Thoracic aorta (tissue), 2 donors: ENCODE measurements around the gene PTP4A2. TPM values are rescaled to one million over a fixed set of nuclear protein-coding genes. Genes with fewer than 3 reads are reported as not detected.

Experiments
- ATAC-seq: fragments of 150-250 bp; one replicate; pipeline ENCODE4 v1.8.0; 2017; ENCODE audit warnings: low read depth; ENCODE audit not compliant: insufficient number of reproducible peaks, low FRiP score
- DNase-seq: peaks from one replicate; pipeline ENCODE4 v3.0.0-alpha.2; 2020; ENCODE audit warnings: low spot score
- H3K27ac ChIP-seq, 2 donors: fragments of 200-600 bp; sonication (generic); 1 replicate in 1 of 2; 2 replicates in 1 of 2; pipeline ENCODE4 v1.5.1; 2016; ENCODE audit warnings: mild to moderate bottlenecking in 2 of 2, moderate library complexity in 2 of 2
- H3K27me3 ChIP-seq: fragments of 200-600 bp; sonication (generic); replicated peaks from 2 replicates; pipeline ENCODE4 v1.6.0; 2016; ENCODE audit warnings: mild to moderate bottlenecking; ENCODE audit not compliant: insufficient read depth
- H3K36me3 ChIP-seq: fragments of 200-600 bp; sonication (generic); one replicate; pipeline ENCODE4 v1.5.1; 2016
- H3K4me1 ChIP-seq, 2 donors: fragments of 200-600 bp; sonication (generic); 1 replicate in 1 of 2; 2 replicates in 1 of 2; pipeline versions ENCODE4 v1.5.1 to v1.6.0; 2016; ENCODE audit warnings: low read depth in 2 of 2, mild to moderate bottlenecking in 1 of 2; ENCODE audit not compliant: control insufficient read depth in 1 of 2
- H3K4me3 ChIP-seq: fragments of 200-600 bp; sonication (generic); 2 replicates; pipeline ENCODE4 v1.5.1; 2016; ENCODE audit warnings: mild to moderate bottlenecking
- H3K9me3 ChIP-seq: fragments of 200-600 bp; sonication (generic); 2 replicates; pipeline ENCODE4 v1.5.1; 2016
- total RNA-seq, 2 donors: library from RNA; depleted of rRNA; stranded (reverse); fragments of >200 nt; gene quantifications; one replicate each; pipeline versions ENCODE4 v1.1.0 to v1.2.3, GENCODE V29; 2016
- TF ChIP-seq, protein P1 (sequence below): fragments of 200-600 bp; sonication (generic); IDR thresholded peaks from one replicate; pipeline ENCODE4 v1.5.1; 2019; ENCODE audit warnings: antibody characterized with exemption

Gene PTP4A2
- total RNA-seq, 2 donors from 2014 or later: 104 to 237 TPM

DNA sequence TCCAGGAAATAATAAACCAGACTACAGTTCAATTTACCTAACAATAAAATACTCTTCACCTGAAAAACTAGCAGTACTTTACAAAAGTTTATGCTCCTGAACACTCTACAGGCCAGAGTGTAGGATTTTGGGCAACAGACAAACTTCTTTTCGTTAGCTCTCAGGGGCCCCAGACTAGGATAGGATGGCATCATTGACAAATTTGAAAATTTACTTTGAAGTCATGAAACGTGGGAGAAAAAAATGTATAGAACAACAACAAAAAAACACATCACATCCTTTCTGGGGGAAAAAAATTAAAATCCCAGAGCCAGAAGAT is 1.2 kb downstream of the PTP4A2 start:
- DNase-seq (no peak), ATAC-seq (no peak)
- Histone ChIP-seq H3K27ac (peak overlapping the region; percentile 92 to 96), H3K4me1 (peaks cover 45 to 56% of the 10 kb centered on the region in 2 donors), H3K36me3 (no peaks in the 10 kb centered on the region), H3K4me3 (peak overlapping the region; percentile 94), H3K9me3 (no peaks in the 10 kb centered on the region), H3K27me3 (no peaks in the 10 kb centered on the region)
- TF ChIP-seq, protein P1, sequence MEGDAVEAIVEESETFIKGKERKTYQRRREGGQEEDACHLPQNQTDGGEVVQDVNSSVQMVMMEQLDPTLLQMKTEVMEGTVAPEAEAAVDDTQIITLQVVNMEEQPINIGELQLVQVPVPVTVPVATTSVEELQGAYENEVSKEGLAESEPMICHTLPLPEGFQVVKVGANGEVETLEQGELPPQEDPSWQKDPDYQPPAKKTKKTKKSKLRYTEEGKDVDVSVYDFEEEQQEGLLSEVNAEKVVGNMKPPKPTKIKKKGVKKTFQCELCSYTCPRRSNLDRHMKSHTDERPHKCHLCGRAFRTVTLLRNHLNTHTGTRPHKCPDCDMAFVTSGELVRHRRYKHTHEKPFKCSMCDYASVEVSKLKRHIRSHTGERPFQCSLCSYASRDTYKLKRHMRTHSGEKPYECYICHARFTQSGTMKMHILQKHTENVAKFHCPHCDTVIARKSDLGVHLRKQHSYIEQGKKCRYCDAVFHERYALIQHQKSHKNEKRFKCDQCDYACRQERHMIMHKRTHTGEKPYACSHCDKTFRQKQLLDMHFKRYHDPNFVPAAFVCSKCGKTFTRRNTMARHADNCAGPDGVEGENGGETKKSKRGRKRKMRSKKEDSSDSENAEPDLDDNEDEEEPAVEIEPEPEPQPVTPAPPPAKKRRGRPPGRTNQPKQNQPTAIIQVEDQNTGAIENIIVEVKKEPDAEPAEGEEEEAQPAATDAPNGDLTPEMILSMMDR: no peak

DNA sequence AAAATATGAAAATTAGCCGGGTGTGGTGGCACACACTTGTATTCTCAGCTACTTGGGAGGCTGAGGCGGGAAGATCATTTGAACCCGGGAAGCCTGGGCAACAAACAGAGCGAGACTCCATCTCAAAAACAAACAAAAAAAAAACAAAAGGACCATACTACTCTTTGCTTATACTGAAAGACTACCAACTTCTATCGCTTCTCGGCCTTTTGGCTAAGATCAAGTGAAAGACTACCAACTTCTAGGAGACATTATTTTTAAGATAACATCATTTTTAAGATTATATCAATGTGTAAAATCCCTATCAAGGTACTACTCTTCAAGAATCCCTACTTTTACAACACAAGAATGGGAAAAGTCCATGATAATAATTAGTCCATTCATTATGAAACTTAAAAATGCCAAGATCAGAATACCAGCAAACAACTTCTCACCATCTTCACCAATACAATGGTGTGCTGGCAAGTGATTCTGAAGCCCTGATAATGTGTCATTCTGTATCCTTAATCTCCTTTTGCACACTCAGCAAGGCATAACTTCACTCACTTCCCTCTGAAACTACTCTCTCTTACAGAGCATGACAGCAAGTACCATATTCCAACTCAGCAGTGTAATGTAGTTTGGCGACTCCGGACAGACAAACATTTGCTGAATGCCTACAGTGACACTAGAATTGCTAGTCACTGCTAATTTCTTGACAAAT is 1.7 kb downstream of the PTP4A2 start:
- Histone ChIP-seq H3K4me3 (peak overlapping the region; percentile 94), H3K36me3 (no peaks in the 10 kb centered on the region), H3K27ac (peak overlapping the region; percentile 9 to 96), H3K9me3 (no peaks in the 10 kb centered on the region), H3K4me1 (peaks cover 49 to 61% of the 10 kb centered on the region in 2 donors), H3K27me3 (no peaks in the 10 kb centered on the region)
- no peak for DNase-seq
- ATAC-seq: no peak
- TF ChIP-seq, protein P1: no peak

DNA sequence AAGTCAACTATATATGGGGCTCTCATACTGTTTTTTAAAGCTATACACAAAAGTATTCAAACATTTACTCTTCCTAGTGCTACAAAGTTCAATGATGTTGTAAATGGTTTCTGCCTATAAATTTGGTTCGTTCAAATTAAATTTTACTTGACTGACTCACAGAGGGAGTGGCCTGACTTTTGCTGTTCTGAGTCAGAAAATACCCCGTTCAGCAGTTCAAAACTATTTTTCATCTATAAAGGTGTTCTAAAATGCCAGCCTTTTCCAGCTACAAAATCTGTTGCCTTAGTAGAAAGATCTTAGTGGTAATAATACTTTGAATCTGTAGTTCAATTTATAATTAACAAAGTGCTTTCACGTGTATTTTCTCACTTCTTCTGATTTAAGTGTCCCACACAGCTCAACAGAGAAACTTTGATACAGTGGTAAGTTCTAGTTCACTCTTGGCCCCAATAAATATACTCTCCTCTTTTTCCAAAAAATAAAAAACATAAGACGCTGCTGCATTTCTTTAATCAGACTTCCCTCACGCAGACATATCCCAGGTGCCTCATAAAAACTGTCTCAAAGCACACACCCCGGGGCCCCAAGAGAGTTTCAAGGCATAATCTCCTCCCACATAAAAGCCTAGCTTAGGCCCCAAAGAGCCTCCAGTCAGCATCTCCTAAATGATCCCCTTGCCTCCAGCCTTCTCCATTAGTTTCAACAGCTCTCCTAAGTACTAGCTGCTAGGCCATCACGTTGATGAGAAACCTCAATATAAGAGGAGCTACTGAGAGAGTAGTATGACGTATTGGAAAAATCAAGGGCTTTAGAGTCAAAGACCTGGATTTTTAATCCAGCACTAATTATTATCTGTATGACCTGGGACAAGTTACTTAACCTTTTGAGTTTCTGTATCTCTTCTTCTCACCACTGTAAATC is 3.2 kb downstream of the PTP4A2 start:
- Histone ChIP-seq H3K27ac (peak overlapping the region; percentile 77 to 84), H3K4me1 (peaks cover 62 to 76% of the 10 kb centered on the region in 2 donors), H3K4me3 (peak overlapping the region; percentile 94), H3K27me3 (no peaks in the 10 kb centered on the region), H3K36me3 (no peaks in the 10 kb centered on the region), H3K9me3 (no peaks in the 10 kb centered on the region)
- ATAC-seq (no peak), DNase-seq (no peak)
- TF ChIP-seq, protein P1: no peak

DNA sequence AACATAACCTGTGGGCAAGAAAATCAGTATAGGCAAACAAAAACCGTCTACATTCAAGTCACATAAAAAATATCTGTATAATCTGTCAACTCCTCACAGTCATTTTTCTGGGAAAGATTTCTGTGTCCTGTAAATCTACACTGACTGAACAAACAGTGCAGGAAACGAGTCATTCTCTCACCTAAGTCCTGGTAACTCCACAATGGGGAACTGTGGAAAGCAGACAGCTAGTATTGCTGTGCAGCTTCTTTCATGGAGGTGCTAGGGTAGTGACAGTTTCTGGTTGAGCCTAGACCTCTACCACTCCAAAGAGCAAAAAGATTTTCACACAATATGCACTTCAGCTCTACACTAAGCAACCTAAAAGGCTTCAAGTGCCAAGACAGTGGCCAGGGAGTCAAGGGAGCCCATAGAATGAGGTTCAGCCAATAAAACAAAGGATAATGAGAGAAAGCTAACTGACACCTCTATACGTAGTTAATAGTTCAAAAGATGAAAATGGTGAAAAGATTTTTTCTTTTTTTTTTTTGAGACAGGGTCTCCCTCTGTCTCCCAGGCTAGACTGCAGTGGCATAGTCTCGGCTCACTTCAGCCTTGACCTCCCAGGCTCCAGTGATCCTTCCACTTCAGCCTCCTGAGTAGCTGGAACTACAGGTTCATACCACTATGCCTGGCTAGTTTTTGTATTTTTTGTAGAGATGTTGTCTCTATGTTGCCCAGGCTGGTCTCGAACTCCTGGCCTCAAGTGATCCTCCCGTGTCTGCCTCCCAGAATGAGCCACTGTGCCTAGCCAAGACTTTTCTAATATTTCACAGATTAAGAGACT is 5.5 kb downstream of the PTP4A2 start:
- Histone ChIP-seq H3K9me3 (no peaks in the 10 kb centered on the region), H3K4me1 (peaks cover 76 to 89% of the 10 kb centered on the region in 2 donors), H3K36me3 (no peaks in the 10 kb centered on the region), H3K27ac (peak overlapping the region; percentile 31 to 35), H3K4me3 (no peak overlapping the region), H3K27me3 (no peaks in the 10 kb centered on the region)
- DNase-seq (no peak), ATAC-seq (no peak)
- TF ChIP-seq, protein P1: no peak
